Islet precursor cell (in vitro differentiated cells): ENCODE data around the gene PLEKHA6.

ENCODE experiments used
- DNase-seq: peaks from one replicate; pipeline ENCODE4 v3.0.0-alpha.2; 2018

The PLEKHA6 gene

GRCh38 chr1:204308023-204308628 is 51.6 kb downstream of the PLEKHA6 start:
- DNase-seq, result no peak

GRCh38 chr1:204307334-204307883 is 52.3 kb downstream of the PLEKHA6 start:
- peak; percentile 79 for DNase-seq

- DNase-seq, result no peak
Measured at GRCh38 chr1:204306076-204306475, 53.7 kb downstream of the PLEKHA6 start.

- peak; percentile 83 for DNase-seq
Measured at GRCh38 chr1:204304067-204304466, 55.7 kb downstream of the PLEKHA6 start.

- DNase-seq, result no peak
Measured at GRCh38 chr1:204302769-204303168, 57.0 kb downstream of the PLEKHA6 start.

- peak; percentile 64 for DNase-seq
Measured at GRCh38 chr1:204301171-204301957, 58.4 kb downstream of the PLEKHA6 start.

GRCh38 chr1:204299814-204300365 is 59.8 kb downstream of the PLEKHA6 start:
- DNase-seq, result no peak

GRCh38 chr1:204296431-204296988 is 63.2 kb downstream of the PLEKHA6 start:
- peak; percentile 49 for DNase-seq

GRCh38 chr1:204295671-204296070 is 64.1 kb downstream of the PLEKHA6 start:
- no peak for DNase-seq

- DNase-seq, result peak; percentile 73
Measured at GRCh38 chr1:204294357-204294756, 65.4 kb downstream of the PLEKHA6 start.

GRCh38 chr1:204293605-204294337 is 66.0 kb downstream of the PLEKHA6 start:
- no peak for DNase-seq

GRCh38 chr1:204292740-204293139 is 67.0 kb downstream of the PLEKHA6 start:
- no peak for DNase-seq

- DNase-seq, result peak; percentile 59
Measured at GRCh38 chr1:204289280-204289679, 70.4 kb downstream of the PLEKHA6 start.

- peak; percentile 80 for DNase-seq
Measured at GRCh38 chr1:204288021-204288588, 71.6 kb downstream of the PLEKHA6 start.

- peak; percentile 63 for DNase-seq
Measured at GRCh38 chr1:204287466-204287891, 72.2 kb downstream of the PLEKHA6 start.

GRCh38 chr1:204286831-204287421 is 72.8 kb downstream of the PLEKHA6 start:
- peak; percentile 73 for DNase-seq

GRCh38 chr1:204286315-204286714 is 73.4 kb downstream of the PLEKHA6 start:
- no peak for DNase-seq

GRCh38 chr1:204285436-204286305 is 74.1 kb downstream of the PLEKHA6 start:
- DNase-seq, result peak; percentile 45

- DNase-seq, result no peak
Measured at GRCh38 chr1:204284929-204285328, 74.8 kb downstream of the PLEKHA6 start.

- peak; percentile 51 for DNase-seq
Measured at GRCh38 chr1:204283711-204284651, 75.7 kb downstream of the PLEKHA6 start.
